Activated T-helper 1 cell treated with Interleukin-2 at 50 U/mL for 16 hours (primary cell): ENCODE measurements around the gene GRM8.
"Not testable (repeated sequence)": the region's sequence is repeated elsewhere in the genome, so short reads cannot be mapped to it uniquely, and the experiment has no call there.

Experiments used
- DNase-seq: peaks from one replicate; pipeline ENCODE4 v3.0.0-alpha.2; 2020; ENCODE audit warnings: low read depth

GRM8 gene

DNA sequence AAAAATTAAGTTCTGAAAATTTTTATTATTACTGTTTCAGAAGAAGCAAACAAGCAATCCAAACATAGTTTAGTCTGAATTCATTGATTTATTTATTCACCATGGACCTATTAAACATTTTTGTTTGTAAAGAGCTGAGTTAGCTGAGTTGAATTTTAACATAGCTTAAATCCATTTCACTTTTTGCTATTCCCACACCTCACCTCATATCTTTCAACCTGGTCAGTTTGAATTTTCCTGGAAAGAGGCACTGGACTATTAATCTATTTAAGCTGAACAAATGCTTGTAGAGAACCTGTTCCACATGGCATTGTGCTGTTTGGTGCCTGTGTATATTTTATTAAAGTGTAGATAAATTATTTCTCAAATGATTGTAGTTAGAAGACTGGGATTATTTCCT lies 344.2 kb downstream of the GRM8 start:
- DNase-seq, result not testable (repeated sequence)

GRCh38 chr7:126907657-126908056 lies 345.1 kb downstream of the GRM8 start:
- not testable (repeated sequence) for DNase-seq

GRCh38 chr7:126905255-126905654 lies 347.5 kb downstream of the GRM8 start:
- not testable (repeated sequence) for DNase-seq

GRCh38 chr7:126901041-126901765 lies 351.5 kb downstream of the GRM8 start:
- not testable (repeated sequence) for DNase-seq

GRCh38 chr7:126887980-126888379 lies 364.8 kb downstream of the GRM8 start:
- not testable (repeated sequence) for DNase-seq

GRCh38 chr7:126887560-126887959 lies 365.2 kb downstream of the GRM8 start:
- not testable (repeated sequence) for DNase-seq

- not testable (repeated sequence) for DNase-seq
These were observed 370.0 kb downstream of the GRM8 start for GRCh38 chr7:126882730-126883129.

GRCh38 chr7:126881908-126882307 lies 370.8 kb downstream of the GRM8 start:
- not testable (repeated sequence) for DNase-seq

GRCh38 chr7:126881315-126881714 lies 371.4 kb downstream of the GRM8 start:
- no peak for DNase-seq

GRCh38 chr7:126876536-126876935 lies 376.2 kb downstream of the GRM8 start:
- not testable (repeated sequence) for DNase-seq

DNA sequence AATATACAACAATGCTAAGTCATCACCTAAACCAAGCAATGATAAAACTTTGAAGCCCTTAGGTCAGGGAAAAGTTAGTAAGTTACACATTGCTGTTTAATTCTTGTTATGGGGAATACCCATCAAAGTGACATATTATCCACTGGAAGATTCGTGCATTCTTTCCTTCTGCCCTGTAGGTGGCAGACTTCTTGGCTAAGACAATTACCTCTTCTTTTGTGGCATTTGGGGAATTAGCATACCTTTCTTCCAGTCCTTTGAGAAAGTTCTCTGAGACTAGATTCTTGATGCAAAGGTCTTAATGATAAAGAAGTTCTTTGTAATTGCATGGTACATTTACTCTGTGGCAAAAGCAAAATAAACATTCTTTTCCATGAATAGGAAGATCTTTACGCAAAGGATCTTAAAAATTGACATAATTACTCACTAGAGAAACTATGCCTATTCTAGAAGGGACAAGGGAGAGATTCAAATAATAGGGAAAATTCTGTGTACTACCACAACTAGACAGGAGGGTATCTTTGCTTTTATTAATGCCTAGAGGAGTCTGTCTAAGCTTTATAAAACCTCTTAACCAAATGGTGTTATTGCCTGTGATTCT lies 395.9 kb downstream of the GRM8 start:
- no peak for DNase-seq

DNA sequence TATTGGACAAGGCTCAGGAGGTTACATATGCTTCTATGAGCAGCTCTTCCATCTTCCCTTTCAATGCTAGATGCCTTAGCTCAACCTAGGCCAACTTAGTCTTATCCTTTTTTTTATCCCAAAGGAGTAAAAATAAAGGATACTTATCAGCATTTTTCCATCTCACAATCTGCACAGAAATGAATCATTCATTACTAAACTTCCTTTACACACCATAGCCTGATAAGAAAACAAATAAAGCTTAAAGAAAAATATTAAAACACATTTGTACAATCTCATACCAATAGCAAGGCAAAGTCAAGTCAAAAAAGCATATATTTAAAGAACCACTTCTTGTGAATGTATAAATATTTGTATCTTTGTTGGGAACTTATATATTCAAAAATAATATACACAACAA lies 407.4 kb downstream of the GRM8 start:
- no peak for DNase-seq

DNA sequence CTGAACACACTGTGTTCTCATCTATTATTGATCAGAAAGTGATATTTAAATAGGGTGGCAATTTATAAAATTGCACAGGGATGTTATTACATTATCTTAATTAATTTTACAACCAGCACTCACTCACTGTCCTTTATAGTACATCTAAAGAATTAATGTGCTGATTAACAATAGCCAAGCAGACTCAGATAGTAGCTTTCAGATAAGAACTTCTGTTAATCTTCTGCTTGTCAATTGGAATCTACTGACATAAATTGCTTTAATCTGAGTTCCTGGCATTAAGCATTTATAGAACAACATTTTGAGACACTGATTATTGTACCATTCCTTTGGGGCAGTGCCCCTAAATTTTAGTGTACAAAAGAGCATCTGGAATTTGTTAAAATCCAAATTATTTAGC lies 408.9 kb downstream of the GRM8 start:
- no peak for DNase-seq

GRCh38 chr7:126843336-126843735 lies 409.4 kb downstream of the GRM8 start:
- DNase-seq, result no peak

GRCh38 chr7:126842451-126842850 lies 410.3 kb downstream of the GRM8 start:
- DNase-seq, result no peak

- no peak for DNase-seq
These were observed 411.9 kb downstream of the GRM8 start for GRCh38 chr7:126840869-126841268.

- no peak for DNase-seq
These were observed 413.1 kb downstream of the GRM8 start for GRCh38 chr7:126839624-126840023.

DNA sequence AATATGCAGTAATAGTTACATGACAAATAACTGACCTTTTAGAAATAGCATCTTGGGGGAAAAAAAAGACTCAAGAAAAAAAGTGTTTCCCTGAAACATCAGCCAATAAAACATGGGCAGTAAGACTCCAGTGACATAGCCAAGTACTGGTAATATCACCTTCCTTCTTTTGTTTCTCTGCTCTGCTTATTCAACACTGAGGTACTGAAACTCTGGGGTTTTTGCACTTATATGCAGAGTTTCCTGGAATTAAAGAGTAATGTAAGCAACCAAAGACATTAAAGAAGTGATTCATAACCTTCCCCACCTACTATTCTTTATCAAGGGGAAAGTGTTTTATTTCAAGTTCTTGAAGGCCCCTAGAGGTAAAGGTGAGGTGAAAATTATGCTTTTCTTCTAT lies 414.5 kb downstream of the GRM8 start:
- no peak for DNase-seq

- DNase-seq, result not testable (repeated sequence)
These were observed 421.5 kb downstream of the GRM8 start for GRCh38 chr7:126831241-126831640.

DNA sequence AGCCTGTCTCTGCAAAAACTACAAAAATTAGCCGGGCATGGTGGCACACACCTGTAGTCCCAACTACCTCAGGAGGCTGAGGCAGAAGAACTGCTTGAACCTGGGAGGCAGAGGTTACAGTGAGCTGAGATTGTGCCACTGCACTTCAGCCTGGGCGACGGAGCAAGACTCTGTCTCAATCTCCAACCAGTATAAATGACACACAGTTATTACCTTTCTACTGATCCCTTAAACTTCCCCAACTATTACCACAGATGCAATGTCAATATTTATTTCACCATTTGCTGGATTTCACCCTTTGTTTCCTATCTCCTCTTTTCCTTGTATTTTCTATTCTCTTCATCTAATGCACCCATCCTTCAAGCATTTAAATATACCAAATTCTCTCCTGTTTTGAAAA lies 431.8 kb downstream of the GRM8 start:
- no peak for DNase-seq

GRCh38 chr7:126819197-126819484 lies 433.6 kb downstream of the GRM8 start:
- no peak for DNase-seq

DNA sequence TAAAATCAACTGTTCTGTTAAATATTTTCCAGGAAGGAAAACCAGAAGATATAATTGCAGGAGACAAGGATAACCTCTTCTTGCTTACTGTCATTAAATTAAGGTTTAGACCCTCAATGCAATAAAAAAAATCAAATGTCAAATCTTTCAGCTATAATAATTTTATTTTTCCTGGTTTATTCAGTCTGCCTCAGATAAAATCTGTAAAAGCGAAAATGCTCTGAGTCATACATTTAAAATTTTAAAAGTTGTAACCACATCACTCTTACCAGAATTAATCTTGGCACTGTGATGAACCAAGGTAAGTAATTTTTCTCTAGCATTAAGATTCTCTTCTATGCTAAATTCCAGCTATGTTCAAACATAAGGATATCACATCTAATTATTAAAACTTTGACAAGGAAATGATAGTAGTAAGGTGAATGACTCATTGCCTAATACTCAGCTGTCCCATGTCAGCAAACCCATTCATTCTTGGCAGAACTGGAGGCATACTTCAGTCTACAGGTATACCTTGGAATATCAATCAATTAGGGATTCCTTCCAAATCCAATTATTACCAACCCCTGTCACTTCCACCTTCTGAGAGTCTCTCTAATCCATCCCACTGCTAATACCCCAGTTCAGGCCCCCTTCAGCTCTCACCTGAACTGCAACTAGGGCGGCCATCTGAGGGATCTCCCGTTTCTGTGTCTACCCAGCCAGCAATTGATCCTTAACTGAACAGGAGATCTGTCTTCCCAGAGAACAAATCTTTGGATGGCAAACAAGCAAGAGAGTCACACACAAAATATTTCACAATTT lies 434.1 kb downstream of the GRM8 start:
- no peak for DNase-seq

DNA sequence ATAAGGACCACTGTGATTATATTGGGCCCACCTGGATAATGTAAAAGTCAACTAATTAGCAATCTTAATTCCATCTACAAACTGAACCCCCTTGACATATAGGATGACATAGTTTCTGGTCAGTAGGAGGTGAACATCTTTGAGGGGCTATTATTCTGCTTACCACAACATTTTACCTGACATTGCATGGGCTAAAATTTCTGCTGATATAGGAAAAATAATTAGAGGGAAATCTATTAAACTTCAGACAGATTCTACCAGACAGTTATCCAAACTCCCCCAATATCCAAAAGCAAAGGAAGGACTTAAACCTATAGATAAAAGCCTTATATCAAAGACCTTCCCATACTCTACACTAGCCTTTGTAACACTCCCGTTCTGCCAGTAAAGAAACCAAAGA lies 443.6 kb downstream of the GRM8 start:
- no peak for DNase-seq
